Uterus (tissue), 2 donors: ENCODE results near the gene DMRT2.

Source experiments
- CTCF ChIP-seq, 4 experiments: fragments of 200-600 bp in 2 of 4; fragments of 450-650 bp in 2 of 4; sonication (generic) in 2 of 4; IDR thresholded peaks; one replicate each; pipeline ENCODE4 v1.5.1; 2016 to 2019; ENCODE audit warnings: antibody characterized with exemption in 4 of 4, mild to moderate bottlenecking in 2 of 4, moderate library complexity in 1 of 4
- POLR2A ChIP-seq, 2 donors: fragments of 450-650 bp; IDR thresholded peaks; one replicate each; pipeline ENCODE4 v1.6.1; 2016; ENCODE audit warnings: antibody characterized with exemption in 2 of 2, mild to moderate bottlenecking in 1 of 2, moderate library complexity in 1 of 2

GRCh38 chr9:1002678-1003077, 47.5 kb upstream of the DMRT2 start:
- TF ChIP-seq CTCF (IDR thresholded peaks at IDR 0.05), result no peak
- TF ChIP-seq POLR2A (IDR thresholded peaks at IDR 0.05), result no peak
